ENCODE data around the gene LSP1. TPM values are rescaled to one million over a fixed set of nuclear protein-coding genes. Genes with fewer than 3 reads are reported as not detected.

LSP1 gene
- polyA plus RNA-seq, 4 donors = 4.5 to 45.1 (median 22.3) TPM

DNA sequence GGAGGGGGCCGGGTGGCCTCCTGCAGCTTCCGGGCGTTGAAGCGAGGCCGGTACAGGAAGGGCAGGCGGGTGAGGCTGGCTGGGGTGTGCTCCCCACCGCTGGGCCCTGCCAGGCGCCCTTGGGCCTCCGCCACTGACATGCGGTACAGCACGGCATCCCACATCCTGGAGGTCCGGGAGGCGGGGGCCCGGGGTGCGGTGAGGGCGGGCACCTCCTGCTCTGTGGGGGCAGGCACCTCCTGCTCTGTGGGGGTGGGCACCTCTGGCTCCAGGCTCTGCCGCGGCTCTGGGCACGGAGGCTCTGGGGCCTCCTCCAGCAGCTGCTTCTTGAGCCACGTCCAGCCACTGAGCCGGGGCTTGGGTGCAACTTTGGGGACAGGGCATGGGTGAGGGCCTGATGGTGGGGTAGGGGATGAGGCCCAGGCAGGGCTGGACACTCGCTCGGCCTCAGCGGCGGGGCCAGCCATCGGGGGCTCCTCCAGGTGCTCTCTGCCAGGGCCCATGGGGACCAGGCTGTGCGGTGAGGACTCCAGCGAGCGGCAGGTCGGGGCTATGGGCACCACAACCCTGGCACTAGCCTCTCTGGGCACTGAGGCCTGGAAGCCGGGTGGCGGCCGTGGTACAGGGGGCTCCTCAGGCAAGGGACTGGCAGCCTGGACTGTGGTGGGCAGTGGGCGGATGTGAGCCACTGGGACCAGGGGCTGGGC is 36.5 kb downstream of the LSP1 start:
- H3K4me3 ChIP-seq (ENCODE audit: low read depth in 1 of 3, low read length in 3 of 3) = no peak overlapping the region
- peaks cover 0 to 3% (median 0%) of the 10 kb centered on the region in 3 donors for H3K27me3 ChIP-seq (ENCODE audit: control insufficient read depth in 3 of 3, insufficient read depth in 3 of 3, low read length in 3 of 3)
- no peak for FAIRE-seq
- 69 to 82% (median 70%) methylated on average over 29 to 34 of the region's 34 CpGs for WGBS, 3 donors
- H3K27ac ChIP-seq (ENCODE audit: low read depth in 1 of 3, low read length in 2 of 3) = no peak overlapping the region
- H3K4me1 ChIP-seq (ENCODE audit: control insufficient read depth in 3 of 3, insufficient read depth in 2 of 3, low read depth in 1 of 3, low read length in 2 of 3) = no peaks in the 10 kb centered on the region
- peak in 1 of 2 donors; percentile 8 for DNase-seq
- H3K36me3 ChIP-seq (ENCODE audit: control insufficient read depth in 3 of 3, insufficient read depth in 2 of 3, low read depth in 1 of 3, low read length in 3 of 3) = peaks cover 0 to 5% (median 0%) of the 10 kb centered on the region in 3 donors
- H3K9me3 ChIP-seq (ENCODE audit: control insufficient read depth in 2 of 2, insufficient read depth in 1 of 2, low read depth in 1 of 2, low read length in 1 of 2) = no peaks in the 10 kb centered on the region

DNA sequence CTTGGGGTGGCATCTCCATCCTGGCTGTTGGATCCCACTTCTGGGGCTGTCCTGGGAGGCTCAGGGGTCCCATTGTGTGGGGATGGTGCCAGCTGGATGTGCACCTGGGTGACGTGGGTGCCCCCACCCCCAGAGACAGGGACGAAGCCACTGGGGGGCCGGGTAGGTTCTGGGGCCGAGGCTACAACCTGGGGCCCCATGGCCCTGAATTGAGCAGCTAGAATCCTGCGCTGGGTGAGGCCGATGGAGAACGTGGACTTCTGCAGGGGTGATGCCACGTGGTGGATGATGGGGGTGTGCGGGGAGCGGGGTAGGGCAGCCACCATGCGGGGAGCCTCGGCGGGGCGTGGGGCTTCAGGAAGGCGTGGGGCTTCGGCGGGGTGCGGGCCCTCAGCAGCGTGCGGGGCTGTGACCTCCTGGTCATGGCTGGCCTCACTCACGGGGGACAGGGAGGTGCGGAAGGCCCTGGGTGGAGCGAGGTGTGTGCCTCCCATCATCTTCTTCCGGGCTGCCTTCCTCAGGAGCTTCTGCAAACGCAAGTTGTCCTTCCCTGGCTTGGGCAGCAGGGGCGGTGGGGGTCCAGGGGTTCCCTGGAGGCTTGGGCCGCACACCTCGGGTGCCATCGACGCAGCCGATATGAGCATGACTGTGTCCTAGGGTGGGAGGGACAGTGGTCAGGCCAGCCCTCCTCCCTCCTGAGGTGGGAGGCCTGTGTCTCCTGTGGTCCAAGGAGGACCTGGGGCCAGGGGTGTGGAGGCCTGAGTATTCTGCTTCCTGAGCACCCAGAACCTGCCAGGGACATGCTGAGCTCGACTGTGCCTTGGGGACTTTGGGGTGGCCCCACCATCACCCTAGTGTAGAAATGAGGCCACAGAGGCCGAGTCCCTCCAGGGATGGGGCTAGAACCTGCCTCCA is 37.3 kb downstream of the LSP1 start:
- H3K27ac ChIP-seq (ENCODE audit: low read depth in 1 of 3, low read length in 2 of 3) = no peak overlapping the region
- H3K4me1 ChIP-seq (ENCODE audit: control insufficient read depth in 3 of 3, insufficient read depth in 2 of 3, low read depth in 1 of 3, low read length in 2 of 3) = no peaks in the 10 kb centered on the region
- H3K4me3 ChIP-seq (ENCODE audit: low read depth in 1 of 3, low read length in 3 of 3) = no peak overlapping the region
- 69 to 82% (median 73%) methylated on average over 28 to 33 of the region's 33 CpGs for WGBS, 3 donors
- FAIRE-seq = no peak
- peaks cover 0 to 5% (median 0%) of the 10 kb centered on the region in 3 donors for H3K36me3 ChIP-seq (ENCODE audit: control insufficient read depth in 3 of 3, insufficient read depth in 2 of 3, low read depth in 1 of 3, low read length in 3 of 3)
- no peak for DNase-seq
- H3K27me3 ChIP-seq (ENCODE audit: control insufficient read depth in 3 of 3, insufficient read depth in 3 of 3, low read length in 3 of 3) = peaks cover 0 to 3% (median 0%) of the 10 kb centered on the region in 3 donors
- no peaks in the 10 kb centered on the region for H3K9me3 ChIP-seq (ENCODE audit: control insufficient read depth in 2 of 2, insufficient read depth in 1 of 2, low read depth in 1 of 2, low read length in 1 of 2)

- H3K9me3 ChIP-seq (ENCODE audit: control insufficient read depth in 2 of 2, insufficient read depth in 1 of 2, low read depth in 1 of 2, low read length in 1 of 2) = no peaks in the 10 kb centered on the region
- no peak for FAIRE-seq
- peaks cover 0 to 3% (median 0%) of the 10 kb centered on the region in 3 donors for H3K27me3 ChIP-seq (ENCODE audit: control insufficient read depth in 3 of 3, insufficient read depth in 3 of 3, low read length in 3 of 3)
- peaks cover 0 to 5% (median 0%) of the 10 kb centered on the region in 3 donors for H3K36me3 ChIP-seq (ENCODE audit: control insufficient read depth in 3 of 3, insufficient read depth in 2 of 3, low read depth in 1 of 3, low read length in 3 of 3)
- H3K4me1 ChIP-seq (ENCODE audit: control insufficient read depth in 3 of 3, insufficient read depth in 2 of 3, low read depth in 1 of 3, low read length in 2 of 3) = no peaks in the 10 kb centered on the region
- WGBS, 3 donors = 74 to 79% (median 78%) methylated on average over 33 to 34 of the region's 34 CpGs
- H3K27ac ChIP-seq (ENCODE audit: low read depth in 1 of 3, low read length in 2 of 3) = no peak overlapping the region
- DNase-seq = no peak
- no peak overlapping the region for H3K4me3 ChIP-seq (ENCODE audit: low read depth in 1 of 3, low read length in 3 of 3)
Measured at GRCh38 chr11:1890856-1891830, 38.3 kb downstream of the LSP1 start.

DNA sequence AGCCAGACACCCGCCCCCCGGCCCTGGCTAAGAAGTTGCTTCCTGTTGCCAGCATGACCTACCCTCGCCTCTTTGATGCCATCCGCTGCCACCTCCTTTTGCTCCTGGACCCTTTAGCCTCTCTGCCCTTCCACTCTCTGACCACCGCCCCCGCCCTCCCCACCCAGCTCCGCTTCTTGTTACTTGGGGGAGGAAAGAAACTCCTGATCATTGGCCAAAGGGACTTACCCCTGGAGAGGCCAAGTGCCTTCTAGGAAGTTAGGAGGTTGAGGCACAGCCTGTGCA is 38.9 kb downstream of the LSP1 start, which contains the start of gene PRR33:
Gene PRR33 (minus strand): TSS at position 65 of the 285 bp plus-strand sequence. CDS start 1,311 bp downstream, outside the sequence.
- Histone ChIP-seq H3K4me3 (ENCODE audit: low read depth in 1 of 3, low read length in 3 of 3) (no peak within 1 kb of the TSS), H3K36me3 (ENCODE audit: control insufficient read depth in 3 of 3, insufficient read depth in 2 of 3, low read depth in 1 of 3, low read length in 3 of 3) (peaks cover 0 to 5% (median 0%) of the 10 kb centered on the region in 3 donors), H3K4me1 (ENCODE audit: control insufficient read depth in 3 of 3, insufficient read depth in 2 of 3, low read depth in 1 of 3, low read length in 2 of 3) (no peaks in the 10 kb centered on the region), H3K27ac (ENCODE audit: low read depth in 1 of 3, low read length in 2 of 3) (no peak within 1 kb of the TSS), H3K27me3 (ENCODE audit: control insufficient read depth in 3 of 3, insufficient read depth in 3 of 3, low read length in 3 of 3) (peaks cover 0 to 3% (median 0%) of the 10 kb centered on the region in 3 donors), H3K9me3 (ENCODE audit: control insufficient read depth in 2 of 2, insufficient read depth in 1 of 2, low read depth in 1 of 2, low read length in 1 of 2) (no peaks in the 10 kb centered on the region)
- no peak for FAIRE-seq
- no peak for DNase-seq
- WGBS, 3 donors = 78 to 86% (median 82%) methylated on average over 7 of the region's 7 CpGs

DNA sequence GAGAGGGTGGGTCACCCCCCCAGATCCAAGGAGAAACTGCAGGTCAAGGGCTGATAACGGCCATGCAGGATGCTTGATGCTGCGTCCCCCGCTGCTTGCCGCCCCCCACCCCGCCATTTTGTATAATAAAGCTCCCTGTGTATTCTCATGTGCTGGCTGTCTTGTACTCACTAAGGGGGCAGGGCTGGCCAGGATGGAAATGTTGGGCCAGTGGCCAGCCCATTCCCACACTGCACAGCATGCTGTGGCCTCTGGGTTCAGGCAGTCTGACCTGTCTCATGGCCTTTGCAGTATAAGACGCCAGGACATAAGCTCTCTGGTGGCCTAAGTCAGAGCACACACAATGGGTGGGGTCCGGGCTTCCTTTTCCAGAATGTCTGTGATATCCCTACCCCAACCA is 39.2 kb downstream of the LSP1 start:
- DNase-seq (no peak), FAIRE-seq (no peak)
- H3K36me3 ChIP-seq (ENCODE audit: control insufficient read depth in 3 of 3, insufficient read depth in 2 of 3, low read depth in 1 of 3, low read length in 3 of 3) = peaks cover 0 to 5% (median 0%) of the 10 kb centered on the region in 3 donors
- no peaks in the 10 kb centered on the region for H3K9me3 ChIP-seq (ENCODE audit: control insufficient read depth in 2 of 2, insufficient read depth in 1 of 2, low read depth in 1 of 2, low read length in 1 of 2)
- 90 to 91% (median 91%) methylated on average over 7 of the region's 7 CpGs for WGBS, 3 donors
- no peak overlapping the region for H3K27ac ChIP-seq (ENCODE audit: low read depth in 1 of 3, low read length in 2 of 3)
- no peak overlapping the region for H3K4me3 ChIP-seq (ENCODE audit: low read depth in 1 of 3, low read length in 3 of 3)
- no peaks in the 10 kb centered on the region for H3K4me1 ChIP-seq (ENCODE audit: control insufficient read depth in 3 of 3, insufficient read depth in 2 of 3, low read depth in 1 of 3, low read length in 2 of 3)
- peaks cover 0 to 3% (median 0%) of the 10 kb centered on the region in 3 donors for H3K27me3 ChIP-seq (ENCODE audit: control insufficient read depth in 3 of 3, insufficient read depth in 3 of 3, low read length in 3 of 3)

GRCh38 chr11:1892558-1892957 is 39.7 kb downstream of the LSP1 start:
- WGBS, 3 donors = 68 to 88% (median 85%) methylated on average over 5 of the region's 5 CpGs
- H3K9me3 ChIP-seq (ENCODE audit: control insufficient read depth in 2 of 2, insufficient read depth in 1 of 2, low read depth in 1 of 2, low read length in 1 of 2) = no peaks in the 10 kb centered on the region
- FAIRE-seq (no peak), DNase-seq (no peak)
- no peak overlapping the region for H3K27ac ChIP-seq (ENCODE audit: low read depth in 1 of 3, low read length in 2 of 3)
- H3K4me1 ChIP-seq (ENCODE audit: control insufficient read depth in 3 of 3, insufficient read depth in 2 of 3, low read depth in 1 of 3, low read length in 2 of 3) = no peaks in the 10 kb centered on the region
- peaks cover 0 to 3% (median 0%) of the 10 kb centered on the region in 3 donors for H3K27me3 ChIP-seq (ENCODE audit: control insufficient read depth in 3 of 3, insufficient read depth in 3 of 3, low read length in 3 of 3)
- H3K4me3 ChIP-seq (ENCODE audit: low read depth in 1 of 3, low read length in 3 of 3) = no peak overlapping the region
- H3K36me3 ChIP-seq (ENCODE audit: control insufficient read depth in 3 of 3, insufficient read depth in 2 of 3, low read depth in 1 of 3, low read length in 3 of 3) = peaks cover 0 to 4% (median 0%) of the 10 kb centered on the region in 3 donors

DNA sequence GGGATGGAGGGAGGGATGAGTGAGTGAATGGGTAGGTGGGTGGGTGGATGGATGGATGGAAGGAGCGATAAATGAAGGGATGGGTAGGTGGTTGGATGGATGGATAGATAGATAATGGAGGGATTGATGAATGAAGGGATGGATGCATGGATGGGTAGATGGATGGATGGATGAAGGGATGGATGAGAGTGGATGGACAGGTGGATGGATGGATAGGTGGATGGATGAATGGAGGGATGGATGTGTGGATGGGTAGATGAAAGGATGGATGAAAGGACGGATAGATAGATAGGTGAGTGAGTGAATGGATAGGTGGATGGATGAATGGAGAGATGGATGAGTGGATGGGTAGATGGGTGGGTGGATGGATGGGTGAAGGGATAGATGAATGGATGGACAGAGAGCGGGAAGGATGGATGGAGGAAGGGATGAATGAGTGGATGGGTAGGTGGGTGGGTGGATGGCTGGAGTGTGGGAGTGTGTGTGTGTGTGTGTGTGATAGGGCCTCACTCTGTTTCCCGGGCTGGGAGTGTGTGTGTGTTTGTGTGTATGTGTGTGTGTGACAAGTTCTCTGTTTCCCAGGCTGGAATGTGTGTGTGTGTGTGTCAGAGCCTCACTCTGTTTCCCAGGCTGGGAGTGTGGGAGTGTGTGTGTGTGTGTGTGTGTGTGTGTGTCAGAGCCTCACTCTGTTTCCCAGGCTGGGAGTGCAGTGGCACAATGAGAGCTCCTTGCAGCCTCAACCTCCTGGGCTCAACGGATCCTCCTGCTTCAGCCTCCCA is 40.9 kb downstream of the LSP1 start:
- FAIRE-seq = no peak
- H3K4me1 ChIP-seq (ENCODE audit: control insufficient read depth in 3 of 3, insufficient read depth in 2 of 3, low read depth in 1 of 3, low read length in 2 of 3) = peaks cover 0 to 3% (median 0%) of the 10 kb centered on the region in 3 donors

More for the DNA sequence above, 40.9 kb downstream of the LSP1 start:
- WGBS, 3 donors = 79 to 89% (median 84%) methylated on average over 5 of the region's 5 CpGs
- Histone ChIP-seq H3K4me3 (ENCODE audit: low read depth in 1 of 3, low read length in 3 of 3) (no peak overlapping the region), H3K27me3 (ENCODE audit: control insufficient read depth in 3 of 3, insufficient read depth in 3 of 3, low read length in 3 of 3) (peaks cover 0 to 3% (median 0%) of the 10 kb centered on the region in 3 donors), H3K36me3 (ENCODE audit: control insufficient read depth in 3 of 3, insufficient read depth in 2 of 3, low read depth in 1 of 3, low read length in 3 of 3) (no peaks in the 10 kb centered on the region), H3K9me3 (ENCODE audit: control insufficient read depth in 2 of 2, insufficient read depth in 1 of 2, low read depth in 1 of 2, low read length in 1 of 2) (no peaks in the 10 kb centered on the region), H3K27ac (ENCODE audit: low read depth in 1 of 3, low read length in 2 of 3) (no peak overlapping the region)
- no peak for DNase-seq

All from small intestine (tissue), 7 donors.